GM23338 (cell line): ENCODE data around the gene NFIB. TPM values are rescaled to one million over a fixed set of nuclear protein-coding genes. Genes with fewer than 3 reads are reported as not detected.

Experiments used
- ATAC-seq: fragments of 200-7000 bp; cut with Tn5 transposase; 3 replicates; pipeline ENCODE4 v1.9.1; 2020
- DNase-seq: peaks from one replicate; pipeline ENCODE4 v3.0.0-alpha.2; 2015; ENCODE audit warnings: low spot score
- H2AFZ ChIP-seq: fragments of 200-600 bp; sonication (generic); 2 replicates; pipeline ENCODE4 v1.8.0; 2016; ENCODE audit warnings: antibody characterized with exemption, mild to moderate bottlenecking, moderate library complexity
- H3F3A ChIP-seq: fragments of 200-600 bp; sonication (generic); replicated peaks from 2 replicates; pipeline ENCODE4 v1.8.0; 2017; ENCODE audit warnings: antibody characterized with exemption, mixed run types, low read depth
- H3K27ac ChIP-seq: fragments of 200-600 bp; sonication (generic); 2 replicates; pipeline ENCODE4 v1.6.1; 2016; ENCODE audit warnings: low read depth
- H3K27me3 ChIP-seq: fragments of 200-600 bp; sonication (generic); 2 replicates; pipeline ENCODE4 v1.8.0; 2016; ENCODE audit warnings: mild to moderate bottlenecking, mixed run types, moderate library complexity; ENCODE audit not compliant: insufficient read depth
- H3K36me3 ChIP-seq: fragments of 200-600 bp; sonication (generic); 2 replicates; pipeline ENCODE4 v1.8.0; 2016; ENCODE audit warnings: mild to moderate bottlenecking; ENCODE audit not compliant: insufficient read depth
- H3K4me1 ChIP-seq: fragments of 200-600 bp; sonication (generic); 2 replicates; pipeline ENCODE4 v1.8.0; 2016; ENCODE audit warnings: mild to moderate bottlenecking, moderate library complexity; ENCODE audit not compliant: insufficient read depth
- H3K4me2 ChIP-seq: fragments of 200-600 bp; sonication (generic); 2 replicates; pipeline ENCODE4 v1.7.1; 2017; ENCODE audit warnings: mixed run types
- H3K4me3 ChIP-seq: fragments of 200-600 bp; sonication (generic); 2 replicates; pipeline ENCODE4 v1.6.1; 2016; ENCODE audit warnings: mixed run types
- H3K79me2 ChIP-seq: fragments of 200-600 bp; sonication (generic); replicated peaks from 2 replicates; pipeline ENCODE4 v1.8.0; 2017; ENCODE audit warnings: mild to moderate bottlenecking; ENCODE audit not compliant: insufficient read depth
- H3K9me2 ChIP-seq: fragments of 200-600 bp; sonication (generic); 2 replicates; pipeline ENCODE4 v1.8.0; 2017; ENCODE audit not compliant: insufficient read depth
- H4K20me1 ChIP-seq: fragments of 200-600 bp; sonication (generic); replicated peaks from 2 replicates; pipeline ENCODE4 v1.8.0; 2017; ENCODE audit warnings: mild to moderate bottlenecking; ENCODE audit not compliant: insufficient read depth
- H3K27ac Mint-ChIP-seq: 2 replicates; pipeline ENCODE4 v1.8.0; 2020; ENCODE audit warnings: inconsistent platforms, mild to moderate bottlenecking, moderate library complexity, mixed read lengths
- H3K27me3 Mint-ChIP-seq: 3 replicates; pipeline ENCODE4 v1.8.0; 2022; ENCODE audit warnings: low read depth, mild to moderate bottlenecking, moderate library complexity, mixed read lengths, inconsistent platforms; ENCODE audit not compliant: insufficient read depth, poor library complexity
- H3K36me3 Mint-ChIP-seq: 3 replicates; pipeline ENCODE4 v1.8.0; 2021; ENCODE audit warnings: low read depth, mild to moderate bottlenecking, inconsistent platforms, moderate library complexity, mixed read lengths
- H3K4me1 Mint-ChIP-seq: 3 replicates; pipeline ENCODE4 v1.8.0; 2020; ENCODE audit warnings: mild to moderate bottlenecking, inconsistent platforms, mixed read lengths
- H3K4me3 Mint-ChIP-seq: 3 replicates; pipeline ENCODE4 v1.8.0; 2021; ENCODE audit warnings: moderate library complexity, mild to moderate bottlenecking, inconsistent platforms, mixed read lengths
- H3K9me3 Mint-ChIP-seq: 3 replicates; pipeline ENCODE4 v1.8.0; 2020; ENCODE audit warnings: moderate library complexity, mild to moderate bottlenecking, inconsistent platforms, mixed read lengths
- CREB1 ChIP-seq: fragments of 250-450 bp; sonication (Bioruptor Pico); IDR thresholded peaks from 2 replicates; pipeline ENCODE4 v1.5.0; 2020; ENCODE audit warnings: low read depth, mild to moderate bottlenecking, moderate library complexity
- CTCF ChIP-seq, 2 experiments: fragments of 200-600 bp in 1 of 2; sonication (generic) in 1 of 2; conservative IDR thresholded peaks; 2 replicates each; pipeline versions ENCODE4 v1.5.1 to v1.6.1; 2016 to 2017; ENCODE audit warnings: antibody characterized with exemption in 2 of 2, low read depth in 2 of 2, mild to moderate bottlenecking in 2 of 2, moderate library complexity in 1 of 2
- ETS1 ChIP-seq: IDR thresholded peaks from 2 replicates; pipeline ENCODE4 v1.6.1; 2016; ENCODE audit warnings: antibody characterized with exemption
- EZH2 ChIP-seq: fragments of 200-600 bp; sonication (generic); IDR thresholded peaks from one replicate; pipeline ENCODE4 v1.8.0; 2017; ENCODE audit warnings: antibody characterized with exemption, mild to moderate bottlenecking, low read depth; ENCODE audit not compliant: unreplicated experiment
- EZH2phosphoT487 ChIP-seq: fragments of 200-600 bp; sonication (generic); IDR thresholded peaks from one replicate; pipeline ENCODE4 v1.8.1; 2018; ENCODE audit warnings: antibody characterized with exemption; ENCODE audit not compliant: unreplicated experiment
- JUNB ChIP-seq: IDR thresholded peaks from one replicate; pipeline ENCODE4 v1.6.1; 2016; ENCODE audit warnings: antibody characterized with exemption; ENCODE audit not compliant: unreplicated experiment
- NANOG ChIP-seq: IDR thresholded peaks from 2 replicates; pipeline ENCODE4 v1.6.1; 2016; ENCODE audit warnings: antibody characterized with exemption, borderline replicate concordance
- REST ChIP-seq: IDR thresholded peaks from one replicate; pipeline ENCODE4 v1.6.1; 2018; ENCODE audit warnings: antibody characterized with exemption; ENCODE audit not compliant: unreplicated experiment
- STAT1 ChIP-seq: IDR thresholded peaks from one replicate; pipeline ENCODE4 v1.6.1; 2016; ENCODE audit warnings: antibody characterized with exemption; ENCODE audit not compliant: unreplicated experiment
- ZNF114 ChIP-seq: fragments of 250-450 bp; sonication (Bioruptor Pico); IDR thresholded peaks from 2 replicates; pipeline ENCODE4 v1.5.0; 2020; ENCODE audit warnings: mild to moderate bottlenecking, moderate library complexity
- ZNF331 ChIP-seq: fragments of 250-450 bp; sonication (Bioruptor Pico); IDR thresholded peaks from 2 replicates; pipeline ENCODE4 v1.5.0; 2020; ENCODE audit warnings: low read depth, mild to moderate bottlenecking, moderate library complexity
- ZNF462 ChIP-seq: fragments of 250-450 bp; sonication (Bioruptor Pico); IDR thresholded peaks from 2 replicates; pipeline ENCODE4 v1.5.0; 2020; ENCODE audit warnings: mild to moderate bottlenecking, moderate library complexity
- polyA plus RNA-seq: library from polyadenylated mRNA; unstranded; fragments of >200 nt; fragmentation: Nextera tagmentation; extraction: Ambion mirVana; gene quantifications from 2 replicates; pipeline ENCODE4 v1.2.1, GENCODE V29; 2016
- total RNA-seq: library from RNA; depleted of rRNA; stranded (reverse); fragments of >200 nt; shearing (Covaris generic); gene quantifications from 2 replicates; pipeline ENCODE4 v1.2.3, GENCODE V29; 2014

The NFIB gene
- total and polyA plus RNA-seq, 2 experiments from 2014 or later: 3.9 to 4.7 TPM

GRCh38 chr9:14077672-14078071, 236.3 kb downstream of the NFIB start (continued):
- no peak for TF ChIP-seq ZNF462 (CRISPR knock-in tag)
- TF ChIP-seq REST: no peak
- no peak for TF ChIP-seq ZNF331 (CRISPR knock-in tag)
- TF ChIP-seq JUNB: no peak
- no peak for TF ChIP-seq NANOG
- no peak for TF ChIP-seq ZNF114

GRCh38 chr9:14075218-14075617, 238.7 kb downstream of the NFIB start:
- H3K4me1 ChIP-seq: no peaks in the 10 kb centered on the region; the same call in none of the 2 replicates
- Mint-ChIP-seq H3K9me3 (no peaks in the 10 kb centered on the region), H3K27me3 (no peaks in the 10 kb centered on the region), H3K4me3 (no peak overlapping the region), H3K4me1 (peaks cover 21% of the 10 kb centered on the region), H3K36me3 (no peaks in the 10 kb centered on the region), H3K27ac (no peak overlapping the region)
- H3K27me3 ChIP-seq: no peaks in the 10 kb centered on the region
- no peaks in the 10 kb centered on the region for H4K20me1 ChIP-seq
- H3K9me2 ChIP-seq: peaks cover 31% of the 10 kb centered on the region
- H3K4me2 ChIP-seq: no peak overlapping the region
- H2AFZ ChIP-seq: no peak overlapping the region
- DNase-seq: no peak
- no peak for ATAC-seq
- no peaks in the 10 kb centered on the region for H3F3A ChIP-seq
- H3K79me2 ChIP-seq: no peaks in the 10 kb centered on the region
- H3K4me3 ChIP-seq: no peak overlapping the region
- H3K27ac ChIP-seq: no peak overlapping the region
- H3K36me3 ChIP-seq: no peaks in the 10 kb centered on the region
- TF ChIP-seq EZH2 (no peak), EZH2phosphoT487 (no peak), CTCF (conservative IDR thresholded peaks at IDR 0.05; ENCODE audit: low read depth in 2 of 2) (no peak), ZNF331 (CRISPR knock-in tag) (no peak), CREB1 (CRISPR knock-in tag) (no peak), NANOG (no peak), JUNB (no peak), ZNF114 (no peak), ETS1 (no peak), STAT1 (no peak)
